Upper lobe of left lung (tissue), 4 donors: Measurements from ENCODE around the gene CDKN3.

Experiments used
- POLR2AphosphoS5 ChIP-seq, 2 donors: sonication (generic); formaldehyde crosslinking; IDR thresholded peaks; one replicate each; pipeline ENCODE4 v1.5.1; 2017; ENCODE audit warnings: antibody characterized with exemption in 2 of 2
- TF ChIP-seq, protein P1 (sequence below), 6 experiments: fragments of 450-650 bp in 4 of 6; fragments of 200-600 bp in 2 of 6; sonication (generic) in 2 of 6; IDR thresholded peaks; one replicate each; pipeline ENCODE4 v1.5.1; 2016 to 2019; ENCODE audit warnings: antibody characterized with exemption in 6 of 6

DNA sequence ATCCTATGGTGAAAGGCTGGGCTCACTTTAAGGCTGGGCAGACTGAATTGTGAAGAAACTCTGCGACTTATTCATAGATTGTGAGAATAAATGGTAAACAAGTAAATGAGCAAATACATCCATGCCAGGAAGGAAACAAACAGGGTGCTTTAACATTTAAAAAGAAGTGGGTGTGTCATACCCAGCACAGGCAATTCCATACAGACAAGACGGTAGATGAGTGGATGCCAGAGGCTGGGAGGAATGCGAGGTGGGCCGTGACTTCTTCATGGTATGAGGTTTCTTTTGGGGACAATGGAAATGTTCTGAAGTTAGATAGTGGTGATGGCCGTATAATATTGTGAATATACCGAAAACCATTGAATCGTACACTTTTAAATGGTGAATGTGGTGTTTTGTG is 49.8 kb upstream of the CDKN3 start:
- TF ChIP-seq, protein P1, sequence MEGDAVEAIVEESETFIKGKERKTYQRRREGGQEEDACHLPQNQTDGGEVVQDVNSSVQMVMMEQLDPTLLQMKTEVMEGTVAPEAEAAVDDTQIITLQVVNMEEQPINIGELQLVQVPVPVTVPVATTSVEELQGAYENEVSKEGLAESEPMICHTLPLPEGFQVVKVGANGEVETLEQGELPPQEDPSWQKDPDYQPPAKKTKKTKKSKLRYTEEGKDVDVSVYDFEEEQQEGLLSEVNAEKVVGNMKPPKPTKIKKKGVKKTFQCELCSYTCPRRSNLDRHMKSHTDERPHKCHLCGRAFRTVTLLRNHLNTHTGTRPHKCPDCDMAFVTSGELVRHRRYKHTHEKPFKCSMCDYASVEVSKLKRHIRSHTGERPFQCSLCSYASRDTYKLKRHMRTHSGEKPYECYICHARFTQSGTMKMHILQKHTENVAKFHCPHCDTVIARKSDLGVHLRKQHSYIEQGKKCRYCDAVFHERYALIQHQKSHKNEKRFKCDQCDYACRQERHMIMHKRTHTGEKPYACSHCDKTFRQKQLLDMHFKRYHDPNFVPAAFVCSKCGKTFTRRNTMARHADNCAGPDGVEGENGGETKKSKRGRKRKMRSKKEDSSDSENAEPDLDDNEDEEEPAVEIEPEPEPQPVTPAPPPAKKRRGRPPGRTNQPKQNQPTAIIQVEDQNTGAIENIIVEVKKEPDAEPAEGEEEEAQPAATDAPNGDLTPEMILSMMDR (IDR thresholded peaks at IDR 0.05) = no peak
- no peak for TF ChIP-seq POLR2AphosphoS5 (IDR thresholded peaks at IDR 0.05)
